HEK293 (cell line): ENCODE data around the gene SPATA7.

Source experiments
- CTCF ChIA-PET: fragments of 350-600 bp; formaldehyde crosslinking; extraction: SDS; loops from one replicate; lab custom pipeline; 2021; ENCODE audit warnings: antibody characterized with exemption; lab: Yijun Ruan, JAX
- POLR2A ChIA-PET: fragments of 300-600 bp; formaldehyde crosslinking; extraction: SDS; loops from one replicate; lab custom pipeline; 2020; ENCODE audit warnings: antibody characterized with exemption, inconsistent platforms; lab: Yijun Ruan, JAX
- H3K27ac ChIP-seq: fragments of 200-500 bp; sonication (Bioruptor generic); 2 replicates; pipeline ENCODE4 v1.5.1; 2014; ENCODE audit warnings: low read depth, low read length, control low read depth, inconsistent platforms; ENCODE audit errors: extremely low read depth
- H3K36me3 ChIP-seq, 2 experiments: fragments of 200-500 bp in 1 of 2; sonication (Bioruptor generic) in 1 of 2; 1 replicate in 1 of 2; 2 replicates in 1 of 2; pipeline ENCODE4 v1.5.1; 2014 to 2017; ENCODE audit warnings: inconsistent platforms in 2 of 2, low read length in 2 of 2; ENCODE audit not compliant: control insufficient read depth in 2 of 2, insufficient read depth in 1 of 2
- H3K4me1 ChIP-seq: fragments of 200-500 bp; sonication (Bioruptor generic); 2 replicates; pipeline ENCODE4 v1.5.1; 2014; ENCODE audit warnings: mild to moderate bottlenecking, low read length, inconsistent platforms; ENCODE audit not compliant: control insufficient read depth, insufficient read depth
- H3K4me3 ChIP-seq: 2 replicates; pipeline ENCODE4 v1.5.1; 2011; ENCODE audit warnings: low read depth, mild to moderate bottlenecking, control low read depth, low read length, moderate library complexity
- H3K9me3 ChIP-seq: fragments of 200-500 bp; sonication (Bioruptor generic); 2 replicates; pipeline ENCODE4 v1.5.1; 2014; ENCODE audit warnings: low read depth, low read length, inconsistent platforms; ENCODE audit not compliant: control insufficient read depth, insufficient read depth
- ELK4 ChIP-seq: IDR thresholded peaks from 2 replicates; pipeline ENCODE4 v1.6.1; 2011; ENCODE audit warnings: mild to moderate bottlenecking, low read depth, low read length, borderline replicate concordance
- FEZF1 ChIP-seq: fragments of 450-650 bp; formaldehyde crosslinking; IDR thresholded peaks from 2 replicates; pipeline ENCODE4 v1.5.1; 2016; ENCODE audit warnings: missing biosample characterization, missing genetic modification characterization
- GLI2 ChIP-seq: fragments of 450-650 bp; formaldehyde crosslinking; IDR thresholded peaks from 2 replicates; pipeline ENCODE4; 2017; ENCODE audit warnings: missing biosample characterization, missing genetic modification characterization, low read depth, borderline replicate concordance
- PRDM10 ChIP-seq: fragments of 450-650 bp; formaldehyde crosslinking; IDR thresholded peaks from 2 replicates; pipeline ENCODE4 v1.5.1; 2016; ENCODE audit warnings: missing biosample characterization, missing genetic modification characterization
- PRDM4 ChIP-seq: fragments of 450-650 bp; formaldehyde crosslinking; IDR thresholded peaks from 2 replicates; pipeline ENCODE4 v1.5.1; 2017; ENCODE audit warnings: missing biosample characterization, missing genetic modification characterization
- SCRT2 ChIP-seq: fragments of 450-650 bp; formaldehyde crosslinking; IDR thresholded peaks from 2 replicates; pipeline ENCODE4 v1.5.1; 2016; ENCODE audit warnings: missing biosample characterization, missing genetic modification characterization
- SETDB1 ChIP-seq: IDR thresholded peaks from one replicate; pipeline ENCODE4 v1.6.1; 2017; ENCODE audit warnings: mild to moderate bottlenecking, low read length, moderate library complexity, mixed read lengths; ENCODE audit not compliant: insufficient read length
- TCF7L2 ChIP-seq: IDR thresholded peaks from 2 replicates; pipeline ENCODE4 v1.6.1; 2011; ENCODE audit warnings: low read depth, mild to moderate bottlenecking, inconsistent platforms, low read length, moderate library complexity, borderline replicate concordance
- ZBTB20 ChIP-seq: fragments of 450-650 bp; formaldehyde crosslinking; IDR thresholded peaks from 2 replicates; pipeline ENCODE4 v1.5.1; 2016; ENCODE audit warnings: missing biosample characterization, missing genetic modification characterization
- ZNF132 ChIP-seq: fragments of 450-650 bp; formaldehyde crosslinking; IDR thresholded peaks from 2 replicates; pipeline ENCODE4 v1.5.1; 2017; ENCODE audit warnings: missing biosample characterization, missing genetic modification characterization, borderline replicate concordance
- ZNF157 ChIP-seq: fragments of 450-650 bp; formaldehyde crosslinking; IDR thresholded peaks from 2 replicates; pipeline ENCODE4 v1.5.1; 2016; ENCODE audit warnings: missing biosample characterization, missing genetic modification characterization
- ZNF266 ChIP-seq: fragments of 450-650 bp; formaldehyde crosslinking; IDR thresholded peaks from 2 replicates; pipeline ENCODE4 v1.5.1; 2016; ENCODE audit warnings: missing biosample characterization, missing genetic modification characterization, low read depth
- ZNF292 ChIP-seq: fragments of 450-650 bp; formaldehyde crosslinking; IDR thresholded peaks from 2 replicates; pipeline ENCODE4 v1.5.1; 2016; ENCODE audit warnings: low read depth, missing biosample characterization, missing genetic modification characterization, borderline replicate concordance
- ZNF324 ChIP-seq: fragments of 450-650 bp; formaldehyde crosslinking; IDR thresholded peaks from 2 replicates; pipeline ENCODE4 v1.5.1; 2016; ENCODE audit warnings: missing biosample characterization, missing genetic modification characterization
- ZNF350 ChIP-seq: fragments of 450-650 bp; formaldehyde crosslinking; IDR thresholded peaks from 2 replicates; pipeline ENCODE4 v1.5.0; 2017; ENCODE audit warnings: missing biosample characterization, mild to moderate bottlenecking, missing genetic modification characterization
- ZNF449 ChIP-seq: fragments of 450-650 bp; formaldehyde crosslinking; IDR thresholded peaks from 2 replicates; pipeline ENCODE4 v1.5.1; 2017; ENCODE audit warnings: missing biosample characterization, mild to moderate bottlenecking, missing genetic modification characterization, moderate library complexity
- ZNF560 ChIP-seq: fragments of 450-650 bp; formaldehyde crosslinking; IDR thresholded peaks from 2 replicates; pipeline ENCODE4 v1.5.1; 2017; ENCODE audit warnings: missing biosample characterization, missing genetic modification characterization, borderline replicate concordance
- ZNF561 ChIP-seq: fragments of 450-650 bp; IDR thresholded peaks from 2 replicates; pipeline ENCODE4 v1.5.1; 2018; ENCODE audit warnings: missing biosample characterization, missing genetic modification characterization, borderline replicate concordance
- ZNF600 ChIP-seq: fragments of 450-650 bp; formaldehyde crosslinking; IDR thresholded peaks from 2 replicates; pipeline ENCODE4 v1.5.1; 2016; ENCODE audit warnings: missing biosample characterization, missing genetic modification characterization
- ZNF624 ChIP-seq: fragments of 450-650 bp; formaldehyde crosslinking; IDR thresholded peaks from 2 replicates; pipeline ENCODE4 v1.5.1; 2017; ENCODE audit warnings: missing biosample characterization, missing genetic modification characterization
- ZNF76 ChIP-seq: fragments of 450-650 bp; formaldehyde crosslinking; IDR thresholded peaks from 2 replicates; pipeline ENCODE4; 2016; ENCODE audit warnings: low read depth, missing biosample characterization, missing genetic modification characterization, borderline replicate concordance
- ZNF768 ChIP-seq: fragments of 450-650 bp; formaldehyde crosslinking; IDR thresholded peaks from 2 replicates; pipeline ENCODE4 v1.5.1; 2018; ENCODE audit warnings: missing biosample characterization, mild to moderate bottlenecking, missing genetic modification characterization
- ZSCAN18 ChIP-seq: fragments of 450-650 bp; formaldehyde crosslinking; IDR thresholded peaks from 2 replicates; pipeline ENCODE4 v1.5.1; 2016; ENCODE audit warnings: missing biosample characterization, missing genetic modification characterization

SPATA7 gene

GRCh38 chr14:88359500-88359899 is 26.0 kb upstream of the SPATA7 start (continued):
- TF ChIP-seq ZNF157 (tag by site-specific recombination) (no peak), PRDM10 (tag by site-specific recombination) (no peak), ZNF292 (tag by site-specific recombination) (no peak), ZNF449 (tag by site-specific recombination) (no peak)

GRCh38 chr14:88363644-88364043 is 21.8 kb upstream of the SPATA7 start:
- ChIA-PET CTCF (interaction anchor here (1.1 to 1.2 kb wide), 2 partner anchors 16 to 17 kb away, joined by 5 to 10 read pairs; no protein-coding TSS in a partner anchor), POLR2A (no interaction called here)
- no peaks in the 10 kb centered on the region for H3K9me3 ChIP-seq
- H3K27ac ChIP-seq = no peak overlapping the region
- H3K4me3 ChIP-seq = no peak overlapping the region
- no peaks in the 10 kb centered on the region for H3K4me1 ChIP-seq
- TF ChIP-seq ZNF561 (no peak), SCRT2 (tag by site-specific recombination) (no peak), FEZF1 (tag by site-specific recombination) (no peak), ZSCAN18 (tag by site-specific recombination) (no peak), SETDB1 (no peak)
- no peaks in the 10 kb centered on the region for H3K36me3 ChIP-seq

GRCh38 chr14:88364710-88365413 is 20.6 kb upstream of the SPATA7 start:
- no peaks in the 10 kb centered on the region for H3K4me1 ChIP-seq
- H3K9me3 ChIP-seq = no peaks in the 10 kb centered on the region
- no peak overlapping the region for H3K27ac ChIP-seq
- ChIA-PET POLR2A (no interaction called here), CTCF (interaction anchor here (1.0 to 1.2 kb wide), 2 partner anchors 14 to 176 kb away, joined by 3 to 5 read pairs; no protein-coding TSS in a partner anchor)
- H3K36me3 ChIP-seq = no peaks in the 10 kb centered on the region
- H3K4me3 ChIP-seq = no peak overlapping the region
- TF ChIP-seq ZNF324 (tag by site-specific recombination) (no peak), ZNF624 (tag by site-specific recombination) (no peak), ZNF76 (tag by site-specific recombination) (no peak), ZNF132 (no peak), GLI2 (tag by site-specific recombination) (no peak), PRDM4 (tag by site-specific recombination) (no peak), ZNF600 (no peak), ZNF768 (tag by site-specific recombination) (no peak), ELK4 (no peak), ZNF266 (no peak), TCF7L2 (no peak), ZNF350 (tag by site-specific recombination) (no peak), ZBTB20 (tag by site-specific recombination) (no peak), ZNF560 (tag by site-specific recombination) (no peak)
